Skeletal muscle cell (primary cell): ENCODE measurements around the gene RFPL3.
"Not testable (repeated sequence)": the region's sequence is repeated elsewhere in the genome, so short reads cannot be mapped to it uniquely, and the experiment has no call there.

Source experiments
- DNase-seq: peaks from one replicate; pipeline ENCODE4 v3.0.0-alpha.2; 2010; ENCODE audit warnings: low read depth
- H3K4me3 ChIP-seq: 2 replicates; pipeline ENCODE4 v1.5.1; 2011; ENCODE audit warnings: low read depth, mild to moderate bottlenecking, control low read depth, low read length, moderate library complexity

RFPL3 gene

GRCh38 chr22:32343941-32344340 is 13.7 kb upstream of the RFPL3 start:
- no peak for DNase-seq
- no peak overlapping the region for H3K4me3 ChIP-seq

- no peak overlapping the region for H3K4me3 ChIP-seq
- DNase-seq, result no peak
Measured at GRCh38 chr22:32348031-32348611, 9.5 kb upstream of the RFPL3 start.

- H3K4me3 ChIP-seq, DNase-seq: not testable (repeated sequence)
Measured at GRCh38 chr22:32351875-32352274, 5.8 kb upstream of the RFPL3 start.

- DNase-seq, result no peak
- H3K4me3 ChIP-seq, result no peak overlapping the region
Measured at GRCh38 chr22:32352681-32353080, 5.0 kb upstream of the RFPL3 start.

GRCh38 chr22:32353292-32353691 is 4.4 kb upstream of the RFPL3 start:
- no peak for DNase-seq
- H3K4me3 ChIP-seq, result no peak overlapping the region

GRCh38 chr22:32353840-32354239 is 3.8 kb upstream of the RFPL3 start:
- no peak for DNase-seq
- H3K4me3 ChIP-seq, result no peak overlapping the region

- DNase-seq, result peak; percentile 11
- no peak overlapping the region for H3K4me3 ChIP-seq
Measured at GRCh38 chr22:32354360-32355351, 3.0 kb upstream of the RFPL3 start.

- no peak for DNase-seq
- H3K4me3 ChIP-seq, result no peak overlapping the region
Measured at GRCh38 chr22:32355760-32356159, 1.9 kb upstream of the RFPL3 start.

GRCh38 chr22:32360096-32360495 is 2.4 kb downstream of the RFPL3 start:
- H3K4me3 ChIP-seq, DNase-seq: not testable (repeated sequence)

GRCh38 chr22:32361257-32361656 is 3.6 kb downstream of the RFPL3 start:
- DNase-seq, result no peak
- no peak overlapping the region for H3K4me3 ChIP-seq

GRCh38 chr22:32364210-32364609 is 6.5 kb downstream of the RFPL3 start:
- no peak for DNase-seq
- no peak overlapping the region for H3K4me3 ChIP-seq

- no peak for DNase-seq
- H3K4me3 ChIP-seq, result no peak overlapping the region
Measured at GRCh38 chr22:32375678-32376450, 18.2 kb downstream of the RFPL3 start.

GRCh38 chr22:32376681-32377080 is 19.0 kb downstream of the RFPL3 start:
- DNase-seq, result no peak
- H3K4me3 ChIP-seq, result no peak overlapping the region

GRCh38 chr22:32378707-32379272 is 21.1 kb downstream of the RFPL3 start:
- no peak overlapping the region for H3K4me3 ChIP-seq
- no peak for DNase-seq

GRCh38 chr22:32380991-32381390 is 23.3 kb downstream of the RFPL3 start:
- no peak overlapping the region for H3K4me3 ChIP-seq
- no peak for DNase-seq

- no peak for DNase-seq
- H3K4me3 ChIP-seq, result no peak overlapping the region
Measured at GRCh38 chr22:32385681-32386080, 28.0 kb downstream of the RFPL3 start.

GRCh38 chr22:32389685-32390084 is 32.0 kb downstream of the RFPL3 start:
- no peak for DNase-seq
- H3K4me3 ChIP-seq, result no peak overlapping the region

GRCh38 chr22:32395107-32395506 is 37.4 kb downstream of the RFPL3 start:
- H3K4me3 ChIP-seq, result no peak overlapping the region
- no peak for DNase-seq

GRCh38 chr22:32396255-32396654 is 38.6 kb downstream of the RFPL3 start:
- no peak for DNase-seq
- H3K4me3 ChIP-seq, result no peak overlapping the region

GRCh38 chr22:32396746-32397145 is 39.1 kb downstream of the RFPL3 start:
- no peak for DNase-seq
- no peak overlapping the region for H3K4me3 ChIP-seq
